NCI-H1694 (cell line): ENCODE data around the gene PSME3.

Experiments used
- DNase-seq: peaks from one replicate; lab custom pipeline; 2025; lab: John Stamatoyannopoulos, UW

The PSME3 gene, protein sequence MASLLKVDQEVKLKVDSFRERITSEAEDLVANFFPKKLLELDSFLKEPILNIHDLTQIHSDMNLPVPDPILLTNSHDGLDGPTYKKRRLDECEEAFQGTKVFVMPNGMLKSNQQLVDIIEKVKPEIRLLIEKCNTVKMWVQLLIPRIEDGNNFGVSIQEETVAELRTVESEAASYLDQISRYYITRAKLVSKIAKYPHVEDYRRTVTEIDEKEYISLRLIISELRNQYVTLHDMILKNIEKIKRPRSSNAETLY

DNA sequence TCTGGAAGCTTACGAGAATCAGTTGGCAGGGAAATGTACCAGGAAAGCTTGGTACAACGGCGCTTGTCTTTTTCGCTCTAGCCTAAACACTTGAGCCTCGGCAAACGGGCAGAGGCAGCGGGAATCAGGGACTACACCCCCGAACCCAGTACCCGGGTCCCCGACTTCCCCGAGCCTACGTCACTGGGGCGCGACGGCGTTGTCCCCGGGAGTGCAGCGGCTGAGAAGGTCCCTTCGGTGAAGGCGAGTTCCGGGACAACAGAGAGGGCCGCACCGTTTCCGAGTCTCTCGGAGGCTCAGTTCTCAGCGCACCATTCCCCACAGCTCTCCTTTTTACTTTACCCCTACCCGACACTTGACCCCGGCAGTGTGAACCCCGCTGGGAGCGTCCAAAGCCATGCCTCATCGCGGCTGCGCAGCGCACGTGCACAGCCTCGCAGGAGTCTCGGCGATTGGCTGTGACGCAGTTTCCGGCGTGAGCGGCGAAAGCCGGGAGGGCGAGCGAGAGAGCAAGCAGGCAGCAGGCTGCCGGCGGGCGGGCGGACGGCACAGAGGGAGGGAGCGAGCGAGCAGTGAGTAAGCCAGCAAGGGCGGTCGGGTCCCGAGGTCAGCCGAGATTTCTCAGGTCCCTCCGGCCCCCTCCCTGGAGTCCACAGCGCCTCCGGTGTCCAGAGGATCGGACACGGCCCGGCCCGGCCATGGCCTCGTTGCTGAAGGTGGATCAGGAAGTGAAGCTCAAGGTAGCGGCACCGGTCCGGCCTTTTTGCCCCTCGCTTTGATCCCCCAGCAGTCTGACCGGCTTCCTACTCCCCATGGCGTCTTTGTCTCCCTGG is at the start of gene PSME3:
Gene PSME3 (plus strand): TSS at position 464 of the 833 bp plus-strand sequence. CDS start 235 bp downstream, at position 699.
- DNase-seq, result peak; percentile 75

DNA sequence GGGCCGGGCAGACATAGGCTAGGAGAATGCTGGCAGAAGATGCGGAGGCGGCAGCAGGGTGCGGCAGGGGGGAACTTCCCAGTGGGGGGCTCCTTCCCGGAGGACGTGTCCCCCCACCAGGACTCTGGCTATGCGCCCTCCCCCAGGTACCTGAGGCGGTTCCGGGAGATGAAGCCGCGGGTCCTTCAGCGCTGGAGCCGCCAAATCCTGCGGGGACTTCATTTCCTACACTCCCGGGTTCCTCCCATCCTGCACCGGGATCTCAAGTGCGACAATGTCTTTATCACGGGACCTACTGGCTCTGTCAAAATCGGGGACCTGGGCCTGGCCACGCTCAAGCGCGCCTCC is 49.4 kb upstream of the PSME3 start:
- DNase-seq, result no peak

DNA sequence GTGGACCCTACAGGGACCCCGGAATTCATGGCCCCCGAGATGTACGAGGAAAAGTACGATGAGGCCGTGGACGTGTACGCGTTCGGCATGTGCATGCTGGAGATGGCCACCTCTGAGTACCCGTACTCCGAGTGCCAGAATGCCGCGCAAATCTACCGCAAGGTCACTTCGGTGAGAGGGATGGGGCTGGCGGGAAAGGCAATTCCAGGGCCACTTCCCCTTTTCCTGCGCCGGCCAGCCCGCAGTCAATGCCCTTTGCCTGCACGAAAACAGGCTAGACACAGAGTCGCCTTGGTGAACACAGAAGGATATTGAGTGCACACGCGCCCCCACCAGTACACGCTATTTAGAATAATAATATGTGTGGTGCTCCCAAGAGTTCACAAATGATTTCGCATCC is 48.8 kb upstream of the PSME3 start:
- no peak for DNase-seq

DNA sequence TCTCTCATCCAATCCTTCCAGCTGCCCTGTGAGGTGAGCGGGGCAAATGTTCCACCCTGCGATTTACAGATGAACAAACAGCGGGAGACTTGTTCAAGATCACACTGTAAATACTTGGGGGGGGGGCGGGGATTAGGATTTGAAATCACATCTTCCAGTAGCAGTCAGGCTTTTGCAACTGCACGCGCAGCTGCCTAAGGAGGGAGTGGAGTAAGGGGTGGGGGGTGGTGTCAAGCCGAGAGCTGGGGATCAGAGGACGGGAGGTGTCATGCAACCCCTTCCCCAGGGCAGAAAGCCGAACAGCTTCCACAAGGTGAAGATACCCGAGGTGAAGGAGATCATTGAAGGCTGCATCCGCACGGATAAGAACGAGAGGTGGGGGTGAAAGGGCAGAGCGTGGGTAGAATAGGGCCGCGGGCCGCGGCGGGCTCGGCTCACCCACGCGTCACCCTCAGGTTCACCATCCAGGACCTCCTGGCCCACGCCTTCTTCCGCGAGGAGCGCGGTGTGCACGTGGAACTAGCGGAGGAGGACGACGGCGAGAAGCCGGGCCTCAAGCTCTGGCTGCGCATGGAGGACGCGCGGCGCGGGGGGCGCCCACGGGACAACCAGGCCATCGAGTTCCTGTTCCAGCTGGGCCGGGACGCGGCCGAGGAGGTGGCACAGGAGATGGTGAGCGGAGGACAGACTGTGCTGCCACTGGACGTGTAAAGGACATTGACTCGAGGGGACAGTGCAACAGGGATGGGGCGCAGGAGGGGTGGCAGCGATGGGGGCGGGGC is 48.2 kb upstream of the PSME3 start:
- no peak for DNase-seq

DNA sequence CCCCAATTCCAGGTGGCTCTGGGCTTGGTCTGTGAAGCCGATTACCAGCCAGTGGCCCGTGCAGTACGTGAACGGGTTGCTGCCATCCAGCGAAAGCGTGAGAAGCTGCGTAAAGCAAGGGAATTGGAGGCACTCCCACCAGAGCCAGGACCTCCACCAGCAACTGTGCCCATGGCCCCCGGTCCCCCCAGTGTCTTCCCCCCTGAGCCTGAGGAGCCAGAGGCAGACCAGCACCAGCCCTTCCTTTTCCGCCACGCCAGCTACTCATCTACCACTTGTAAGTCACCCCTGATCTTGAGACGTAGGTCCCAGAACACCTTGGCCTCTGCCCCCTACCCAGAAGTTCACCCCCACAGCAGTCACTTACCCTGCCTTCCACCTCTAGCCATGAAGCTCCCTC is 45.9 kb upstream of the PSME3 start:
- no peak for DNase-seq

DNA sequence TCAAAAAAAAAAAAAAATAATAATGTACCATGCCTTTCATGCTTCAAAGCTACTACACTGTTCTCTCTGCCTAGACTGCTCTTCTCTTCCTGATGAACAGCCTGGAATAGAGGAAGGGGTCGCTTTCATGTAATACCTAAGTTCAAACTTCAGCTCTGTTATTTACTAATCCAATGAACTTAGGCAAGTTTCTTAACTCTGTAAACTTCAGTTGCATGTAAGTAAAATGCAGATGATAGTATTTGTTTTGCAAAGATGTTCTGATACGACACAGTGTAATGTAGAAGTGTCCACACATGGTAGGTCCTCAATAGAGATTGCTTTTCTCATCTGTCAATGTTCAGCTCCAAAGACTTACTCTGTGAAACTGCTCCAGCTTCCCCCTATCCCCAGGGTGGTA is 41.2 kb upstream of the PSME3 start:
- DNase-seq, result no peak

DNA sequence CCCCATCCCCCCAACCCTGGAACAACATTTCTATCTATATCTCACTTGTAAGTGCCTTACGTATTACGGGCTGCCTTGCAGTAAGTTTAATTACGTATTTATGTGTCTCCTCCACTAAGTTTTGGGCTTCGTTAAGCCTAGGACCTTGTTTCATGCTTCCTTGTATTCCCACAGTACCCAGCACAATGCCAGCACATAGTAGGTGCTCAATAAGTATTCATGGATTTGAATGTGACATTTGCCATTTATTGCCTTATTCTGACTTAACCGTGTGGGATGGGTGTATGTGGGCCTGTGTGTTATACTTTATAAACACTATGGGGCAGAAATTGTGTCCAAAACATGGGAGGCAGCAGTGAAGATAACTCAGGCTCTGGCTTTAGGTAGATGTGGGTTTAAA is 40.7 kb upstream of the PSME3 start:
- no peak for DNase-seq

DNA sequence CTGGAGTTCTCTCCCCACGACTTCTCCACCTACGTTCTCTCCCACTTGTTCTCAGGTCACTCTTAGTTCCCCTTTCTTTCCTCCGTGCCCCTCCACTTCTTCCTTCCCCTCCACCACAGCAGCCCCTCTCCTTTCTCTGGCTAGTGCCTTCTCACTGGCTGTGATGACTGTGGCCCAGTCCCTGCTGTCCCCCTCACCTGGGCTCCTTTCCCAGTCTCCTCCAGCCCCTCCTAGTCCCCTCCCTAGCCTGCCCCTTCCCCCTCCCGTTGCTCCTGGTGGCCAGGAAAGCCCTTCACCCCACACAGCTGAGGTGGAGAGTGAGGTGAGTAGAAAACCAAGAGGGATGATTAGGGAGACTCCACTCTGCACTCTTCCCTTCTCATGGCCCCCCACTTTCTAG is 38.1 kb upstream of the PSME3 start:
- DNase-seq, result no peak

DNA sequence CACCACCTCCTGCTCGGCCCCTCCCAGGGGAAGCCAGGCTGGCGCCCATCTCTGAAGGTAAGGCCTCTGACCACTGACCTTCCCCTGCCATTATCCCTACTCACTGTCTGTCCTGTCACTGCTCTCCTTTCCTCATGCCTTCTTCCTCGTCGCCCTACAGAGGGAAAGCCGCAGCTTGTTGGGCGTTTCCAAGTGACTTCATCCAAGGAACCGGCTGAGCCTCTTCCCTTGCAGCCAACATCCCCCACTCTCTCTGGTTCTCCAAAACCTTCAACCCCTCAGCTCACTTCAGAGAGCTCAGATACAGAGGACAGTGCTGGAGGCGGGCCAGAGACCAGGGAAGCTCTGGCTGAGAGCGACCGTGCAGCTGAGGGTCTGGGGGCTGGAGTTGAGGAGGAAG is 37.7 kb upstream of the PSME3 start:
- no peak for DNase-seq

DNA sequence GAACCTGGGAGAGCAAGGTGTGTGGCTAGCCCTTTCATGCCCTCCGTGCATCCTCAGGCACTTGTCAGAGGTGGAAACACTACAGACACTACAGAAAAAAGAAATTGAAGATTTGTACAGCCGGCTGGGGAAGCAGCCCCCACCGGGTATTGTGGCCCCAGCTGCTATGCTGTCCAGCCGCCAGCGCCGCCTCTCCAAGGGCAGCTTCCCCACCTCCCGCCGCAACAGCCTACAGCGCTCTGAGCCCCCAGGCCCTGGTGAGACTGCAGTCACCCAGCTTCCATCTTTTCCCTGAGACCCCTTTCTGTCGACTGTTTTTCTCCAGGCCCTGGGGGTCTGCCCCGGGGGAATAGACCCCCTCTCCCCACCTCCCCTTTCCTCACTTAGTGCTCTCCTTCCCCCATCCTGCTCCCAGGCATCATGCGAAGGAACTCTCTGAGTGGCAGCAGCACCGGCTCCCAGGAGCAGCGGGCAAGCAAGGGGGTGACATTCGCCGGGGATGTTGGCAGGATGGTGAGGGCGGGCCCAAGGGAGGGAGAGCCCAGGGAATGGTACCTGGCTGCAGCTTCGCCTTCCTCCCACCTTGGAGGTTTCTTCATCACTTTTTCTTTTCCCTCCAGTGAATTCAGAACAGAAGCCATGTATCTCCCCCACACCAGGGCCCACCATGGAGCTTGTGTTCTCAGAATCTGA is 37.0 kb upstream of the PSME3 start:
- DNase-seq, result no peak

DNA sequence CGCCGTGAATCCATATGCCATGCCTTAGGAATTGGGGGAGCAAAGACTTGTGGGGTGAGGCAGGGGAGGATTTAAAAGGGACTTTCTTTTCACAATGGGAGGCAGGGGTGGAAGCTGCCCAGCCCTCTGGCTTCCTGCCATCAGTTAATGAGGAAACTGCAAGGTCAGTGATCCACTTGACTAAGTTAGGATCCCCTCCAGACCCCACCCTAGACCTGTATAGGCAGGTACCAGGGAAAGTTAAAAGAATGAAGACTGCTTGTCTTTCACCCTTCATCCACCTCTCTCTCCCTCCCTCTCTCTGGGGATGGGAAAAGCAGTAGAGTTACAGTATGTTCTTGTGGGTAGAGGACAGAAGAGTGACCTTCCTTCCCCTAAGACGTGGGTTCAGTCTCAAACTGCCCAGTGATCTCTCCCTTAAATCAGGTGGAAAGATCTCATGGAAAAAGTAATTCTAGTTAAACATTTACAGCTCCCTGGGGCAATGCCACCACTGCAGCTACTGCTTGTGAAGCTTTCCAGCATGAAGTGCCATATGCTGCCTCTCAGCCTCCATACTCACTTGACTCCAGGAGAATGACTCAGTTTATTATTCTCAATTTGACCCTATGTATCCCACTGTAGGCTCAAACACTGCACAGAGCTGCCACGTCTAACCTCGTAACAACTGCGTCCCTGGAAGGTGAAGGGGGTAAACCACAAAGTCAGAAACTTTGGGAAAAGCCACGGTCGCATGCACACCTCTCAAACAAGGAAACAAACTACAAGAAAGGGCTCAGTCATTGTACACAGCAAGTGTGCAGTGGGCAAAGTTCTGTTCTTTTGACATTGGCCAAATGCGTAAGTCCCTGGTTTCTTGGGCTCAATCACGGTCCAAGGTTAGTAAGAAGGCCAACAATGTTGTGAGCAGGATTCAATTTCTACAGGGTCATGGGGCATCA is 35.9 kb upstream of the PSME3 start:
- no peak for DNase-seq

DNA sequence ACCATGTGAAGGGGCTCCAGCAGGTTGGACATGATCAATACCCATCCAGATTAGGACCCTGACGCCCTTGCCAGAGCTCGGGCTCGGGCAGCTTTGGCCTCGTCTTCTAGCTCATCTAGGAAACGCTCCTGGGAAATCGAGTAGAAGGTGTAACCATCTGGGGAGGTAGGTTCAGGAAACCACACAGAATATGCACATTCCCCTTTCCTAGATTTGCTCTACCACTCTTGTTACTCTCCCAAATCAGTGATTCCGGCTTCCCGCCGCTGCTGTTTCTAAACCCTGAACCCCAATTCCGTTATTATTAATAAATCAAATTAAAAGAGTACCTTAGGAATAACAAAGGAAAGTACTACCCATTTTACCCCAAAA is 35.2 kb upstream of the PSME3 start:
- no peak for DNase-seq

DNA sequence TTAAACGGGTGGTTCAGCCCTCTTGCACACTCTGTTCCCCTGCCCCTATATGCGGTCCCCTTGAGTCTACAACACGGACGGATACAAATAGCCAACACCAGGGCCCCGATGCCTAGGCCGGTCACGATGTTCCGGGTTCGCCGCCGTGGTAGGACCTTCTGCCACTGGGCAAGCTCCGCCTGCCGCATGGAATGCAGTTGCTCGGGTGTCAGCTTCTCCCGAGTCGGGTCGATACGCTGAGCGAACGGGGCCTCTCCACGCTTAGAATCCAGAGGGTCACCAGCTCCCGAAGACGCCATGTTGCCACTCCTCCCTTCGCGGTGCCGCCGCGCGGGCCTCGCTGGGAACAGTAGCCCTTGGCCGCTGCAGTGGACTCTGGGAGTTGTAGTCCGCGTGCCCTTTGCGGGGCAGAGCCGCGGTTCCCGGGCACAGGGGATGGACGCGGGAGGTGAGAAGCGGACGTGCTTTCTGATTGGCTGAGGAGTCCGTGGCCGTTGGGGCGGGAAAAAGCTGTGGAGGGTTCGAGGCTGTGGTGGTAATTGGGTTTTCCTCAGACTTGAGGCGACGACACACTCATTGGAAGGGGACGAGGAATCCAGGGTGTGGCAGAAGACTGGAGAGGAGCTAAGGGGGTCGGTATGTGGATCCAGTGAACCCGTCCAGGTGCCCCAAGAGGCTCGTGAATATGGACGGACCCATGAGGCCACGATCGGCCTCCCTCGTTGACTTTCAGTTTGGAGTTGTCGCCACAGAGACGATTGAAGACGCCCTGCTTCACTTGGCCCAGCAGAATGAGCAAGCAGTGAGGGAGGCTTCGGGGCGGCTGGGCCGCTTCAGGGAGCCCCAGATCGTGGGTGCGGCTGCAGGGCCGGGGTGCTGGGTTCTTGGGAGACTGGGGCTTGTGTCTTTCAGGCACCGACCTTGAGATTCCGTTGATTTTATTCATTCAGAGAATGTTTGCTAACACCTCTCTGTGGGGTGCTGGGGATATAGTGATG is 34.5 kb upstream of the PSME3 start, which contains the start of the genes CNTD1 and COA3:
Gene CNTD1 (plus strand): TSS at position 479 of the 998 bp plus-strand sequence. CDS start 207 bp downstream, at position 686.
Gene COA3 (minus strand): TSS at position 322 of the 998 bp plus-strand sequence. CDS start 23 bp downstream, at position 299.
- DNase-seq, result peak; percentile 65

DNA sequence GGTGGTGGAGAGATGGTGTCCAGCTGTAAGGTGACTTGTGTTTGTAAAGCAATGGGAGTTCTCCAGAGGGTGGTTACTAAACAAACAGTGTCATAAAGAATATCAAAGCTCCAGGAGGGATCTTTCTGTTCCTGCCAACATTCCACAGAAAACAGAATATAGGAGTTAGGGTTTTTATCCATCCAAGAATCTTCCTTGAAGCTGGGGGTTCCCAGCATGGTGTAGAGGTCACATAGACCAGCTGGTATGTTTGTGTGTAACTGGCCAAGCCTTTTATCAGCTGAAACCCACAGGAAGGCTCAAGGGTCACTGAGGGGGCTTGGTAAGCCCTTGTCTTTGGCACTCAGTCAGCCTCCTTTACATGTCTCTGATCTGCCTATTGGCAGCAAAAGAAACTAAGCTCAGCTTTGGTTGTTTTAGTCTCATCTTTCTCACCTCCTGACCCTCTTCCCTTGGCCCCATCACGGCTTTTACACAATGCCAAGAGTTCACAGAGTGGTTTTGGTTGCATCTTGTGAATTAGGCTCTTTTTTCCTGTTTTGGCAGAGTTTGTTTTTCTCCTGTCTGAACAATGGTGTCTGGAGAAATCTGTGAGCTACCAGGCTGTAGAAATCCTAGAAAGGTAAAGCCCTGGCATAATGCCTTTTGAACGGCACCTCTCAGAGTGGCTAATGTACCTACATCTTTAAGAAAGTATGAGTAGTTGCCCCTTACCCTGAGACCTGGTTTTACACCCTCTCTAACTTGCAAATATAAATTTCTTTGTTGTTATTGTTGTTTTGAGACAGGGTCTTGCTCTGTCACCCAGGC is 29.9 kb upstream of the PSME3 start:
- DNase-seq, result no peak

DNA sequence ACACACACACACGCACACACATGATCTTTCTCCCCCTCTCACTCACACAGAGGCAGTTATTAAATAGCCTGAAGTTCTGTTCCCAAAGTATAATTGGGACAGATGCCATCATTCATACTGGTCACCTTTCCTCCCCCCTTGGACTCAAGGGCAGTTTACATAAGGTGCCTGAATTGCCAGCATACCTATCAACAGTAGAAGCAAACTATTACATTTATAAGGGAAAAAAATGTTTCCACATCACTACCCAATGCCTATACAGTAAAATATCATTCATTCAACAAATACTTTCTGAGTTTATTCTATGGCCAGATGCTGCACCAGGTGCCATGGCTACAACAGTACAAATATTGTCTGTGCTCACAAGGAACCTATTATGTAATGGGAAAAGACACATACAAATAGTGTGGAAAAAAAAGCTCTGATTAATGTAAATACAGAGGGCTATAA is 28.3 kb upstream of the PSME3 start:
- DNase-seq, result no peak

DNA sequence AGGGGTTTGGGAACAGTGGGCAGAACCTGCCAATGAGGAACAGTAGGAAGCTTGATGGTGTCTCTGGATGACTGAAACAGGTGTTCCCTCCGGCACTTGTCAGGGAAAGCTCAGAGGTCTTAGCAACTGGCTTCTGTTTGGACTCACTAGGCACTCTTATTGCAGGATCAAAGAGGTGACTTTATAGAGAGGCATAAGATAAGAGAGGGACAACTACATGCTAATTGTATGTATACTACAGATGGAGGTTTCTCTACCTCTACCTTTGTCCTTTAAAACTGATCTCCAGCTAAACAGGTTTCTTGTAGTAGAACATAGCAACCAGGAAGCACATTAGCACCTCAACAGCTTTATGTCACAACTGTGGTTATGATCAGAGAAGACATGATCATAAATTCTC is 26.9 kb upstream of the PSME3 start:
- DNase-seq, result no peak

DNA sequence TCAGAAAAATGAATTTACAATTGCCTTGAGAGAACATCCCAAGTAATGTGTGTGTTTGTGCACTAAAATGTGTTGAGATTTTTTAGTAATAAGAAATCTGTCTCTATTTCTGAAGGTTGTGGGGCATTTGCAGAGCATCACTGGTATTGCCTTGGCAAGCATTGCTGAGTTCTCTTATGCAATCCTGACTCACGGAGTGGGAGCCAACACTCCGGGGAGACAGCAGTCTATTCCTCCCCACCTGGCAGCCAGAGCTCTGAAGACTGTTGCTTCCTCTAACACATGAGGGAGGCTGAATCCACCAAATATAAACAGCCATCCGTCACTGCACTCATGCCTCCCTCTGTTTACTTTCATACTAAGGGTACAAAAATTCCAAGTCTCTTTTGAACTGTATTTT is 23.9 kb upstream of the PSME3 start:
- DNase-seq, result no peak

DNA sequence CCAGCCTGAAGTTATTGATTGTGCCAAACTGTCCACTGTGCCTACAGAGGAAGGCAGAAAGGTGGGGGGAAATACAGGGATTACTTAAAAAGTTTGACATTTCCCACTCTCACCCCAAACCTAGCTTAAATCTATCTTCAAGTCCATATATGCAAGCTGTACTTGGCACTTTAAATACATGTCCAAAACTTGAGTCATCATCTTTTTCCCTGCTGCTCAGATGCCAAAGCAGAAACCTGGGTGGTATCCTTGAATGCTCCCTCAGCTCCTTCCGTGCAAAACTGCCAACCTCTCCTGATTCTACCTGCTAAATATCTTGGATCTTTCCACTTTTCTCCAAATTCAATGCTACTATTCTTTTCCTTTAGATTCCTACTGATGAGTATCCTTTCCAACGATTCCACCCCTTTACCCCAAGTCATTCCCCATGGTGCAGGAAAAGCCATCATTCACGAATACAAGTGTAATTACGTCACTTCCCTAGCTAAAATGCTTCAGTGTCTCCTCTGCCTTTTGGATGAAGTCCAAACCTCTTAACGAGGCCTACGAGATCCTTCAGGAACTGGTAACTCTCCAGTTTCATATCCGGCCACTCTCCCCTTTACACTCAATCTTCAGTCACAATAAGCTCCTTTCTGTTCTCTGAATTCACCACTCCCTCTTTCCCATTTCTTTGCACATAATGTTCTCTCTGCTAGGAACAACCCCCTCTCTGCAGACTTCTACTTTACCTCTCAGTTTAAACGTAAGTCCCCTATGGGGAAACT is 18.4 kb upstream of the PSME3 start:
- DNase-seq, result no peak
